Chondrocyte (in vitro differentiated cells): ENCODE data around the gene TMEM164. TPM values are rescaled to one million over a fixed set of nuclear protein-coding genes. Genes with fewer than 3 reads are reported as not detected.
"Not testable (repeated sequence)": the region's sequence is repeated elsewhere in the genome, so short reads cannot be mapped to it uniquely, and the experiment has no call there.

Source experiments
- DNase-seq: peaks from one replicate; pipeline ENCODE4 v3.0.0; 2021; ENCODE audit warnings: mixed read lengths, low spot score
- H3K27ac Mint-ChIP-seq: one replicate; pipeline ENCODE4 v1.8.0; 2021; ENCODE audit warnings: mild to moderate bottlenecking, moderate library complexity, mixed read lengths; ENCODE audit not compliant: unreplicated experiment
- H3K27me3 Mint-ChIP-seq: 2 replicates; pipeline ENCODE4 v1.8.0; 2021; ENCODE audit warnings: low read depth, mixed read lengths
- H3K36me3 Mint-ChIP-seq: 2 replicates; pipeline ENCODE4 v1.8.0; 2021; ENCODE audit warnings: low read depth, mixed read lengths
- H3K4me1 Mint-ChIP-seq: 2 replicates; pipeline ENCODE4 v1.8.0; 2021; ENCODE audit warnings: low read depth, mild to moderate bottlenecking, mixed read lengths
- H3K4me3 Mint-ChIP-seq: one replicate; pipeline ENCODE4 v1.8.0; 2021; ENCODE audit warnings: mild to moderate bottlenecking, moderate library complexity, mixed read lengths; ENCODE audit not compliant: unreplicated experiment
- H3K9me3 Mint-ChIP-seq: 2 replicates; pipeline ENCODE4 v1.8.0; 2021; ENCODE audit warnings: low read depth, mixed read lengths
- CTCF ChIP-seq: fragments of 200-600 bp; sonication (generic); IDR thresholded peaks from 2 replicates; pipeline ENCODE4 v1.5.0; 2021; ENCODE audit warnings: antibody characterized with exemption, mild to moderate bottlenecking, moderate library complexity
- total RNA-seq: library from RNA; stranded (reverse); gene quantifications from 3 replicates; pipeline ENCODE4 v1.2.1, GENCODE V29; 2021

Gene TMEM164
- total RNA-seq, 1 donor from 2014 or later = 11.8 TPM

GRCh38 chrX:110153244-110153643 is 150.3 kb downstream of the TMEM164 start:
- no peak for DNase-seq
- Mint-ChIP-seq H3K4me3 (no peak overlapping the region), H3K27me3 (no peaks in the 10 kb centered on the region), H3K4me1 (no peaks in the 10 kb centered on the region), H3K27ac (no peak overlapping the region), H3K36me3 (peaks cover 2% of the 10 kb centered on the region), H3K9me3 (no peaks in the 10 kb centered on the region)
- TF ChIP-seq CTCF = no peak

- no peak overlapping the region for H3K4me3 Mint-ChIP-seq
- no peaks in the 10 kb centered on the region for H3K9me3 Mint-ChIP-seq
- H3K36me3 Mint-ChIP-seq = no peaks in the 10 kb centered on the region
- no peaks in the 10 kb centered on the region for H3K27me3 Mint-ChIP-seq
- no peak for TF ChIP-seq CTCF
- DNase-seq = no peak
- H3K4me1 Mint-ChIP-seq = no peaks in the 10 kb centered on the region
- no peak overlapping the region for H3K27ac Mint-ChIP-seq
Measured at GRCh38 chrX:110153896-110154295, 151.0 kb downstream of the TMEM164 start.

- H3K27ac Mint-ChIP-seq, H3K27me3 Mint-ChIP-seq, H3K36me3 Mint-ChIP-seq, H3K4me3 Mint-ChIP-seq, DNase-seq, H3K9me3 Mint-ChIP-seq, H3K4me1 Mint-ChIP-seq: not testable (repeated sequence)
Measured at GRCh38 chrX:110154328-110154727, 151.4 kb downstream of the TMEM164 start.

- no peak overlapping the region for H3K4me3 Mint-ChIP-seq
- TF ChIP-seq CTCF = no peak
Measured at GRCh38 chrX:110155759-110156158, 152.8 kb downstream of the TMEM164 start.

GRCh38 chrX:110156167-110156754 is 153.3 kb downstream of the TMEM164 start:
- Mint-ChIP-seq H3K36me3 (no peaks in the 10 kb centered on the region), H3K27ac (no peak overlapping the region), H3K27me3 (no peaks in the 10 kb centered on the region), H3K9me3 (no peaks in the 10 kb centered on the region), H3K4me3 (no peak overlapping the region), H3K4me1 (no peaks in the 10 kb centered on the region)
- TF ChIP-seq CTCF = peak; percentile 95
- no peak for DNase-seq

More at GRCh38 chrX:110155759-110156158, 152.8 kb downstream of the TMEM164 start:
- H3K4me1 Mint-ChIP-seq = no peaks in the 10 kb centered on the region
- H3K9me3 Mint-ChIP-seq = no peaks in the 10 kb centered on the region
- DNase-seq = no peak
- no peaks in the 10 kb centered on the region for H3K27me3 Mint-ChIP-seq
- no peak overlapping the region for H3K27ac Mint-ChIP-seq
- H3K36me3 Mint-ChIP-seq = no peaks in the 10 kb centered on the region

- no peak for DNase-seq
- no peak overlapping the region for H3K4me3 Mint-ChIP-seq
- H3K36me3 Mint-ChIP-seq = no peaks in the 10 kb centered on the region
- H3K4me1 Mint-ChIP-seq = no peaks in the 10 kb centered on the region
- no peaks in the 10 kb centered on the region for H3K27me3 Mint-ChIP-seq
- H3K9me3 Mint-ChIP-seq = no peaks in the 10 kb centered on the region
- H3K27ac Mint-ChIP-seq = no peak overlapping the region
- TF ChIP-seq CTCF = no peak
Measured at GRCh38 chrX:110157444-110157843, 154.5 kb downstream of the TMEM164 start.
